GM12873 (cell line): ENCODE results near the gene TRRAP.

Experiments used
- TF ChIP-seq, protein P1 (sequence below): IDR thresholded peaks from 2 replicates; pipeline ENCODE4 v1.5.1; 2012; ENCODE audit warnings: low read depth, mild to moderate bottlenecking, moderate library complexity, low read length, control low read depth; ENCODE audit not compliant: insufficient read depth; ENCODE audit errors: missing control alignments

Gene TRRAP

GRCh38 chr7:99008921-99009530, 130.7 kb downstream of the TRRAP start:
- TF ChIP-seq, protein P1, sequence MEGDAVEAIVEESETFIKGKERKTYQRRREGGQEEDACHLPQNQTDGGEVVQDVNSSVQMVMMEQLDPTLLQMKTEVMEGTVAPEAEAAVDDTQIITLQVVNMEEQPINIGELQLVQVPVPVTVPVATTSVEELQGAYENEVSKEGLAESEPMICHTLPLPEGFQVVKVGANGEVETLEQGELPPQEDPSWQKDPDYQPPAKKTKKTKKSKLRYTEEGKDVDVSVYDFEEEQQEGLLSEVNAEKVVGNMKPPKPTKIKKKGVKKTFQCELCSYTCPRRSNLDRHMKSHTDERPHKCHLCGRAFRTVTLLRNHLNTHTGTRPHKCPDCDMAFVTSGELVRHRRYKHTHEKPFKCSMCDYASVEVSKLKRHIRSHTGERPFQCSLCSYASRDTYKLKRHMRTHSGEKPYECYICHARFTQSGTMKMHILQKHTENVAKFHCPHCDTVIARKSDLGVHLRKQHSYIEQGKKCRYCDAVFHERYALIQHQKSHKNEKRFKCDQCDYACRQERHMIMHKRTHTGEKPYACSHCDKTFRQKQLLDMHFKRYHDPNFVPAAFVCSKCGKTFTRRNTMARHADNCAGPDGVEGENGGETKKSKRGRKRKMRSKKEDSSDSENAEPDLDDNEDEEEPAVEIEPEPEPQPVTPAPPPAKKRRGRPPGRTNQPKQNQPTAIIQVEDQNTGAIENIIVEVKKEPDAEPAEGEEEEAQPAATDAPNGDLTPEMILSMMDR, result no peak

GRCh38 chr7:99010281-99010680, 131.9 kb downstream of the TRRAP start:
- TF ChIP-seq, protein P1, result no peak

- TF ChIP-seq, protein P1, result no peak
Measured at GRCh38 chr7:99011341-99011705, 133.0 kb downstream of the TRRAP start.

DNA sequence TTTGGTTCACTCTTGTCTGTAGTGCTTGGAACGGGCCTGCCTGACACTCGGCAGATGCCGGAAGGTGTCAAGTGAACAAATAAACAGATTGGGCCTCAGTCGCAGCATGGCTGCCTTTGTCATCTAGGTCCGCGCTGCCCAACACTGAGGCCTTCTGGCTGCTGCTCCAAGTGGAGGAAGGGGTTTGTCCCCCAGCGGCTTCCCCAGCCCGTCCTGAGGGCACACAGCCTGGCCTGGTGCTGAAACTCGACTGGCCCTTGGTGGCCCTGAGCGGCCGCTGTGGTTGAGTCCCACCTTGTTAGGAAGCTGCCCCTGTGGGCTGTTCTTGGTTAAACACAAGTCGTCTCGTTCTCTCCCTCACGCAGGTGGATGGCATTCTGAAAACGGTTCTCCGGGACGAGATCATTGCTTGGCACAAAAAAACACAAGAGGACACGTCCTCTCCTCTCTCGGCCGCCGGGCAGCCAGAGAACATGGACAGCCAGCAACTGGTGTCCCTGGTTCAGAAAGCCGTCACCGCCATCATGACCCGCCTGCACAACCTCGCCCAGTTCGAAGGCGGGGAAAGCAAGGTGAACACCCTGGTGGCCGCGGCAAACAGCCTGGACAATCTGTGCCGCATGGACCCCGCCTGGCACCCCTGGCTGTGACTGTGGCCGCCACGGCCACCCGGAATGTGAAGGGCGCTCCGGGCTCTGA, 133.5 kb downstream of the TRRAP start:
- TF ChIP-seq, protein P1, result no peak

- TF ChIP-seq, protein P1, result no peak
Measured at GRCh38 chr7:99012722-99013121, 134.4 kb downstream of the TRRAP start.

DNA sequence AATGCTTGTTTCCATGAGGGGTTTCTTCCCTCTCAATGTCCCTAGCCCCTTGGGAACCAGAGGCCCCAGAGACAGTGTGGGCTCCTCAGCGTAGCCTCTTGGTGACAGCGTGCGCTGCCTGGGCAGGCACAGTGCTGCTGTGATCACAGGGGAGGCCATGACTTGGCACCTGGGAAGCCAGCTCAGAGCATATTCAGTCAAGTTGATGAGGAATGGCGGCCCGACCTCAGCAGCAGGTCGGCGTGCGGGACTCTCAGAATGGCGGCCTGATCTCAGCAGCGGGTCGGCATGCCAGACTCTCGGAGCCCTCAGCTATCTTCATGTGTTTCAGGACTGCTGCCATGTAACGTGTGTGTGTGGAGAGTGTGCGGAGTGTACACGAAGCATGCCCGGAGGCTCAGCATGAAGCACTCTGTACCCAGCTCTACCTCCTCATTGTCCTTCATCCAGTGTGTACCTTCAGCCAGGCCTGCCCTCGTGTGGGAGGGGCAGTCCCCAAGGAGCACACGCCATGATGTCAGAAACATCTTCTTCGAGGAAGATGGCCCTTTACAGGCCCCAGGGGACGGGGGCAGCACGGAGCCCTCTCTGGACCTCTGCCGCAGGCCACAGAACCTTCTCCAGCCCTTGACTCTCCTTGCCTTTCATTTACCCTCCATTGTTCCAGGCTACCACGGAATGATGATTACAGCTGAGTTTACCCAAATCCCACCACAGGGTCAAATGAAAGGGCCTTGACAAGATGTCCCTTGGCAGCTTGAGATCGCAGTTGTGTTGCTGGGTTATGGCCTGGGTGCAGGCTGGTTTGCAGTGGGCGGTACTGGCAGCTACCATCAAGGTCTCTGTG, 135.2 kb downstream of the TRRAP start:
- TF ChIP-seq, protein P1, result no peak

- TF ChIP-seq, protein P1, result no peak
Measured at GRCh38 chr7:99014113-99014985, 136.0 kb downstream of the TRRAP start.
